Renal cortical epithelial cell (primary cell): ENCODE data around the gene HIGD2A. TPM values are rescaled to one million over a fixed set of nuclear protein-coding genes. Genes with fewer than 3 reads are reported as not detected.

ENCODE experiments used
- DNase-seq: peaks from one replicate; pipeline ENCODE4 v3.0.0-alpha.2; 2011; ENCODE audit warnings: low read depth
- total RNA-seq: library from RNA; depleted of rRNA; stranded (reverse); fragments of >200 nt; gene quantifications from 2 replicates; pipeline ENCODE4 v1.2.3, GENCODE V29; 2014

The HIGD2A gene
- total RNA-seq, 1 donor from 2014 or later: 47.8 TPM

DNA sequence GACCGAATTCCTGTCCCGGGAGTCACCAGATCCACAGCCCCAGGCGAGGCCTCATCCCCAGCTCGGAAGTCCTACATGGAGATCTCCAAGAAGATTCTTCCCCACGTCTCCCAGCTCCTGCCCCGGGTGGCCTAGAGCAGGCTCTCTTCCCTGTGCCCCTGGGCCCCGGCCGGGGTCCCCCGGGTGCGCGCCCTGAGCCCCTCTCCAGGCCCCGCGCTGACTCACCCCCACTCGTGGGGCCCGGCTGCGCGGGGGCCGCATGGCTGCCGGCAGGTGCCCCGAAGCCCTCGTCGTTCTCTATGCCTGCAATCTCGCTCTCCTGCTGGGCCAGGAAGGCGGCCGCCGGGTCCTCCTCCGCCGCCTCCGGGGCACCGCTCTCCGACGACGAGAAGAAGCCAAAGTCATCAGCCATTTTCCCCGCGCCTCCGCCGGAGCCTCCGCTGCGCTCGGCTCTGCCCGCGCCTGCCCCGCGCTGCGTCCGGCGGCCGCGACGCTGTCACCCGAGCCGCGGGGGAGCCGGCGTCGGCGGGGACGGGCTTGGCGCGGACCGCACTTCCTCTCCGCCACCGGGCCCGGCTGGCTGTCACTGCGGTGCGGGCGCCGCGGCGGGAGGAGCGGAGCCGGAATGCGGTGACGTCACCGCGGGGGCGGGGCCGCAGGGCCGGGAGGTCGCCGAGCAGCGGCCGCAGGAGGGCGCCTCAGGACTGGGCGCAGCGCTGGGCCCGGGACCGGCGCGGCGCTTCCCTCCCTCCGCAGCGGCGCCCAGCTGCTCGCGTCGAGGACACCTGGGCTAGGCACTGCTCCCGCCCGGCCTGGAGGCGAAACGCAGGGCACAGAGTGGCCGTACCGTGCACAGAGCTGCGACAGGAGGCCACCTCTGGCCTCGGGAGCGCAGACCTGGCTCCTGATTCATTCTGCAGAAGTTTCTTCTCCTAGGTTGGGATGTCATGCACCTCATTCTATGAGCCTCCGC is 27.7 kb downstream of the HIGD2A start, which contains the start of gene CLTB:
Gene CLTB, minus strand, starts transcription at position 588 of the 973 bp plus-strand sequence. Its CDS starts 176 bp downstream, at position 412.
- DNase-seq: peak; percentile 52

DNA sequence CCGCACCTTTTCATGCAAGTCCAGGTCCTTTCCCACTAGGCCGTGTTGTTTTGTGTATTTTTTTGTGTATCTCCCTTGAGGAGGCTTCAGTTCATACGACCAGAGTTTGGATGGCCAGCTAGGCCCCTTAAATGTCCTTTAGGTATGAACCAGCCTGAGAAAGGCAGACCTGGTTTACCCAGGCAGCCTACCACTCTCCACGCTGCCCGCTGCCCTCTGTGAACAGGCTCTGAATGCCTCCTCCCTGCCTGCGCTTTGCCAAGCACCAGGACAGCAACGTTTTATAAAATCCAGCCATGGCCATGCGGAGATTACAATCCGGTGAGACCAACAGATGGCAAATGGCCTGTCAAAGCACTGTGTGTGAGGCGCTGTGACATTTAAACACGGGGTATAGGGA is 28.4 kb downstream of the HIGD2A start:
- DNase-seq: no peak

DNA sequence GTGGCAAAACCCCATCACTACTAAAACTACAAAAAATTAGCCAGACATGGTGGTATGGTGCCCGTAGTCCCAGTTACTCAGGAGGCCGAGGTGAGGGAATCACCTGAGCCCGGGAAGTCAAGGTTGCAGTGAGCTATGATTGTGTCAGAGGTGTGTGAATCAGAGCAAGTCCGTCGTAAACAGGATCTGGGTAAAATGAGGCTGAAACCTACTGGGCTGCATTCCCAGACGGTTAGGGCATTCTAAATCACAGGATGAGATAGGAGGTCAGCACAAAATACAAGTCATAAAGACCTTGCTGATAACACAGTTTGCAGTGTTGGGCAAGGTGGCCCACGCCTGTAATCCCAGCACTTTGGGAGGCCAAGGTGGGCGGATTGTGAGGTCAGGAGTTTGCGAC is 29.7 kb downstream of the HIGD2A start:
- peak; percentile 49 for DNase-seq

DNA sequence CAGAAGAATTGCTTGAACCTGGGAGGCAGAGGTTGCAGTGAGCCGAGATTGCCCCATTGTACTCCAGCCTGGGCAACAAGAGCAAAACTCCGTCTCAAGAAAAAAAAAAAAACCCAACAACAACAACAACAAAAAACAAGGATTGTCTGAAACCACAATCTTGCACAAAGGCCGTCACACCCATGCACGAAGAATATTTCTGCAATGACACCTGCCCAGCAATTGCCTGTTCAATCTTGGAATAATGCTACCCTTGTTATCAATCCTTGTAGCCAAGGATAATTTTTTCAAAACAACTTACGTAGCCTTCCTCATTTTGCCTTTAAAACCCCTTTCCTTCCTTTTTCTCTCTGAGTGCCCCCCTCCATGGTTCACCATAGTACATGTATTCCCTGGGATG is 31.5 kb downstream of the HIGD2A start:
- no peak for DNase-seq

DNA sequence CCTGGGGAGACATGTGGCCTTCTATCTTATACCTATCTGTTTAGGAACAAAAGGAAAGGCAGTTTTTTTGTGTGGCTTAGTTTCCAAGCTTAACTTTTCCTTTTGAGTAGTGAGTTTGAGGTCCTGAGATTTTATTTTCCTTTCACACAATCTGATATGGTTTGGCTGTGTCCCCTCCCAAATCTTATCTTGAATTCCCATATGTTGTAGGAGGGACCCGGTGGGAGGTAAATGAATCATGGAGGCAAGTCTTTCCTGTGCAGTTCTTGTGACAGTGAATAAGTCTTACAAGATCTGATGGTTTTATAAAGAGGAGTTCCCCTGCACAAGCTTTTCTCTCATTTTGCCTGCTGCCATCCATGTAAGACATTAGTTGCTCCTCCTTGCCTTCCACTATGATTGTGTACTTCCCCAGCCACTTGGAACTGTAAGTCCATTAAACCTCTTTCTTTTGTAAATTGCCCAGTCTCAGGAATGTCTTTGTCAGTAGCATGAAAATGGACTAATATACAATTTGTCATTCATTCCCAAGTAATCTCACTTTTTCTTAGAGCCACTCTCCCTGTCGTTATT is 32.5 kb downstream of the HIGD2A start:
- DNase-seq: no peak

DNA sequence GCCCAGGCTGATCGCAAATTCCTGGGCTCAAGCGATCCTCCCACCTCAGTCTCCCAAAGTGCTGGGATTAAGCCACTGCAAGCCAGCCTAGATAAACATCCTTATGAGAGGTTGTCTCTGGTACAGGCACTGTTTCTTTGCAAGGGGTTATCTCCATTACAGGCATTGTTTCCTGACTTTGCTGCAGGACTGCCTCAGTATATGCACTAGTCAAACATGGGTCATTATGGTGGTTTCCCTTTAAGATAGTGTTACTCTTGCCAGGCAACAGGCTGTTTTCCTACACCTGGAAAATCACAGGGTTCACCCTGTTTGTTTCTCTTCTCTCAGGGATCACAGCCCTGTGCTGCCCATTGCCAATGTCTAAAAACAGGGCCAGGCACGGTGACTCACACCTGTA is 35.6 kb downstream of the HIGD2A start:
- no peak for DNase-seq

DNA sequence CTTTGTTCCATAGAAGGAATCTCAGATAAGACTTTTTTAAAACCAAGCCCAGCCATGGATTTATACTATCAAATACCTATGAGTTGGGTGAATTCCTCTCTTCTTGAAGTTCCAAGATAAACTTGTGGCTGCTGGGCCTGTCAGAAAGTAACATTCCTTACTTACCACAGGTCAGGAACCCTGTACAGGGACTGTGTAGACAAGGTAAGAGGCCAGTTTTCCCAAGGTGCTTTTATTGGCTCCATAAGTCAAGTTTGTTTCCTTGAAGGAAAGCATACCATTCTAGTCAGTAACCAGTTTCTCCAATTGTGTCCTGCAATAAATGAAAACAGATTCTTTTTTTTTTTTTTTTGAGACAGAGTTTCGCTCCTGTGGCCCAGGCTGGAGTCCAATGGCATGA is 36.6 kb downstream of the HIGD2A start:
- peak; percentile 50 for DNase-seq

DNA sequence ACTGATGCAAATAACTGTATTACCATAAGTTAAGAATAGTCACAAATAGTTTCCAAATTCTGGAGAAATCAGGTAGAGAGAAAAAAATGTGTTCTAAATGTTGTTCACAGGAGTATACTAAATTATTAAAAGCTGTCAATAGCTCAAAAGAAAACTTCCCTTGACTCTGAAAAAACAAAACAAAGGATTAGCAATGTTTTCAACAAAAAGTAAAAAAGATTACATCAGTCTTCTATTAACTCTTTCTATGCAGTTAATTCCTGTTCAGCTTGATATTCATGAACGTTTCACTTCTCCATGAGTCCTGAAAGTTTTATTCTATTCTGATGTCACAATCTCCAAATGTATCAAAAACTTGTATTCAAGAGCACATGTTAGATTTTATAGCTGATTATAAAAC is 37.2 kb downstream of the HIGD2A start:
- DNase-seq: no peak

DNA sequence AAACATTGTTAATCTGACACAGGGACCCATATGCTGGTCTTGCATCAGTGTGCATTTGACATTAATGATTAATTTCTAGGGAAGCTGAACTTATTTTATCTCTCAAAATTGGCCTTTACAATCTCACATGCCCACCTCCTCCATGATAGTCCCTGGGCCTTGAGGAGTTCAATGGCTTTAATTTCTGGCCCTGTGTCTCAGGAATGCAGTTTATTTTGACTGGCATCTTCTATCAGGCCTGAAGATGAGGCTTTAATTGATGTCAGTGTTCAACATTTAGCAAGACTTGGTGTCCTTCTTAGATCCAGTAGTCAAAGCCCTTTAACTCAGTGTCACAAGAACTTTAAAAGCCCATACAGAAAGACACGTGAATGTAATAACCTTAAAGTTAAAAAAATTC is 38.3 kb downstream of the HIGD2A start:
- DNase-seq: no peak

DNA sequence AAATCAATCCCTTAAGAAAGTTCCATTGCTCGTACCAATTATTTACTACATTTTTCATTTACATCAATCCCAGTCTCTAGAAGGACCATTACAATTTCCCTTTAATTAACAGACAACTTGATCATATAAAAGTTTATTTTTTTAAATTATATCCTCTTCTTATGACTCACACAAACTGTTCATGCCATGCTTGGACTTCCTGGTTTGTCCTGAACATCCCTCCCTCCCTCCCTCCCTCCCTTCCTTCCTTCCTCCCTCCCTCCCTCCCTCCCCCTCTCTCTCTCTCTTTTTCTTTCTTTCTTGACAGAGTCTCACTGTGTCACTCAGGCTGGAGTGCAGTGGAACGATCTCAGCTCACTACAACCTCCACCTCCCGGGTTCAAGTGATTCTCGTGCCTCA is 39.4 kb downstream of the HIGD2A start:
- peak; percentile 40 for DNase-seq

DNA sequence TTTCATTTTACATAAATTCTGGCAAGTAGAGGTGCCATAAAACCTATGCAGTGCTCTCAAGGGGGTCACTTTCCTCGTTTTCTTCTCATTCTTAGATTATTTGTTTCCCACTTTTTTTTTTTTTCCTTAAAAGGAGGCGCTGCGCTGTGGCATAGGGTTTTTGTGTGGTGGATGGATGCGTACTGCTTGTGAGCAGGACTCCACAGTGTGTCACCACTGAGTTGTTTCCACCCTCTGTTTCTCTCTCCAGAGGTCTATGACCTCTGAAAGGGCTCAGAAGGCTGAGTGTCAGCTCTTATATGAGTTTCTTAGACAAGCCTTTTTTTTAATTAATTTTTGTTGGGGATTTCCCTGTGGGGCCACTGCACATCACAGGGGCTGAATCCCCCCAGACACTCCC is 41.4 kb downstream of the HIGD2A start:
- DNase-seq: no peak

DNA sequence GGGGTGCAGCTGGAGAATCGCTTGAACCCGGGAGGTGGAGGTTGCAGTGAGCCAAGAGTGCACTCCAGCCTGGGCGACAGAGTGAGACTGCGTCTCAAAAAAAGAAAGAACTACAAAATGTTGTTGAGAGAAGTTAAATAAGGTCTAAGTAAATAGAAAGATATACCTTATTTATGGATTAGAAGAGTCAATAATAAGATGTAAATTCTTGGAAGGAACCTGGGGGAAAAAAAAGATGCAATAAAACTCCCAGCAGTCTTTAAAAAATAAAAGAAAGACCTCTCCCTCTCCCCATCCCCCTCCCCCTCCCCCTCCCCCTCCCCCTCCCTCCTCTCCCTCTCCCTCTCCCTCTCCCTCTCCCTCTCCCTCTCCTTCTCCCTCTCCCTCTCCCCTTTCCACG is 44.2 kb downstream of the HIGD2A start:
- DNase-seq: no peak

DNA sequence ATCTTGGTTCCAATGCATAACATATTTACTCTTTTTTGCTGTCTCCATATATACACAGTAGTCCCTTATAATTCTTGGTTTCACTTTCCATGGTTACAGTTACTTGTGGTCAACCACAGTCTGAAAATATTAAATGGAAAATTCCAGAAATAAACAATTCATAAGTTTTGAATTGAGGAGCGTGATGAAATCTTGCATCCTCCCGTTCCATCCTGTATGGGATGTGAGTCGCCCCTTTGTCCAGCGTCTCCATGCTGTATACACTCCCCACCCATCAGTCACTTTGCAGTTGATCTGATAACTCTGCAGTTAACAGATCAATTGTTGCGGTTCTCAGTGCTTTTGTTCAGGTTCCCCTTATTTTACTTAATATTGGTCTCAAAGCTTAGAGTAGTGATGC is 48.1 kb downstream of the HIGD2A start:
- no peak for DNase-seq

DNA sequence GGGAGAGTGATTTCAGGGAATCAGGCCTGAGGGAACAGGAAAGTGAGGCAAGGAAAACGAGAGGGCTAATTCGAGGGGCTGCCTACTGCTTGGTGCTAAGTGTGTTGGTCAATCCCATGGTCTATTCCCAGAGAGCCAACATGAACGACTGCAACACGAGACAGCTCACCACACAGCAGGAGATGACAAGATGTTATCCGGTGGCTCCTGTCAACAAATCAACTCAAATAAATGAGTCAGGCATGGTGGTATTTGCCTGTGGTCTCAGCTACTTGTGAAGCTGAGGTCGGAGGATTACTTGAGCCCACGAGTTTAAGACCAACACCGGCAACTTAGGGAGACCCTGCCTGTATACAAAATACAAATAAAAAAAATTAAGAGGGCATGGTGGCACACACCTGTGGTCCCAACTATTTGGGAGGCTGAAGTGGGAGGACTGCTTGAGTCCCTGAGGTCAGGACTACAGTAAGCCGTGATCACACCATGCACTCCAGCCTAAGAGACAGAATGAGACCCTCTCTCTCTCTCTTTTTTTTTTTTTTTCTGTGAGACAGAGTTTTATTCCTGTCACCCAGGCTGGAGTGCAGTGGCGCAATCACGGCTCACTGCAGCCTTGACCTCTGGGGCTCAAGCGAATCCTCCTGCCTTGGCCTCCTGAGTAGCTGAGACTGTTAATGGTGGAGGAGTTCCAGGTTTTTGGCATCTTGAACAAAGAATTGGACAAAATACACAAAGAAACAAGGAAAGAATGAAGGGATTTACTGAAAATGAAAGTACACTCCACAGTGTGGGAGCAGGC is 50.6 kb downstream of the HIGD2A start:
- peak; percentile 51 for DNase-seq

Other genes starting within 250 kb of the HIGD2A start
- gene SIMC1, start 150.3 kb upstream of the HIGD2A start, total RNA-seq: 2.3 and 7.0 TPM in 2 replicates
- 101 TPM in 2 replicates for gene KIAA1191, start 27.0 kb upstream of the HIGD2A start, total RNA-seq
- 4.2 and 20.2 TPM in 2 replicates for gene ARL10, start 23.3 kb upstream of the HIGD2A start, total RNA-seq
- 10.5 and 11.6 TPM in 2 replicates for gene NOP16, start 153 bp upstream of the HIGD2A start, total RNA-seq
- 77.4 and 146 TPM in 2 replicates for gene CLTB, start 27.8 kb downstream of the HIGD2A start, total RNA-seq
- gene FAF2, start 59.6 kb downstream of the HIGD2A start, total RNA-seq: 39.8 and 47.8 TPM in 2 replicates
- 2.3 and 13.6 TPM in 2 replicates for gene RNF44, start 148.7 kb downstream of the HIGD2A start, total RNA-seq
- gene CDHR2, start 160.6 kb downstream of the HIGD2A start, total RNA-seq: not detected in 2 replicates
- 13.2 and 15.3 TPM in 2 replicates for gene GPRIN1, start 221.4 kb downstream of the HIGD2A start, total RNA-seq
- gene SNCB, start 241.8 kb downstream of the HIGD2A start, total RNA-seq: not detected in 2 replicates
- gene EIF4E1B, start 241.9 kb downstream of the HIGD2A start, total RNA-seq: not detected in 2 replicates